GM18858 (cell line): ENCODE measurements around the gene APELA.
"Not testable (repeated sequence)": the region's sequence is repeated elsewhere in the genome, so short reads cannot be mapped to it uniquely, and the experiment has no call there.

Source experiments
- ATAC-seq: cut with Tn5 transposase; IDR thresholded peaks from one replicate; pipeline ENCODE4 v1.9.1; 2021; ENCODE audit not compliant: unreplicated experiment

The APELA gene

GRCh38 chr4:164876700-164877324, at the start of gene APELA:
Gene APELA, plus strand, starts transcription at chr4:164877178. Its CDS starts 154 bp downstream, at chr4:164877332.
- ATAC-seq = peak; percentile 97

- ATAC-seq = no peak
Measured at GRCh38 chr4:164828955-164829354, 48.0 kb upstream of the APELA start.

- no peak for ATAC-seq
Measured at GRCh38 chr4:164846566-164846965, 30.4 kb upstream of the APELA start.

- ATAC-seq = no peak
Measured at GRCh38 chr4:164847016-164847415, 30.0 kb upstream of the APELA start.

- ATAC-seq = peak; percentile 80
Measured at GRCh38 chr4:164847967-164848649, 28.9 kb upstream of the APELA start.

- ATAC-seq = no peak
Measured at GRCh38 chr4:164856396-164856795, 20.6 kb upstream of the APELA start.

- ATAC-seq = no peak
Measured at GRCh38 chr4:164866817-164867490, 10.0 kb upstream of the APELA start.

GRCh38 chr4:164871673-164872072, 5.3 kb upstream of the APELA start:
- no peak for ATAC-seq

GRCh38 chr4:164872481-164872880, 4.5 kb upstream of the APELA start:
- no peak for ATAC-seq

GRCh38 chr4:164874789-164875188, 2.2 kb upstream of the APELA start:
- ATAC-seq = no peak

GRCh38 chr4:164880489-164881262, 3.7 kb downstream of the APELA start:
- no peak for ATAC-seq

GRCh38 chr4:164888096-164888715, 11.2 kb downstream of the APELA start:
- no peak for ATAC-seq

- no peak for ATAC-seq
Measured at GRCh38 chr4:164890691-164891090, 13.7 kb downstream of the APELA start.

- peak; percentile 89 for ATAC-seq
Measured at GRCh38 chr4:164892018-164892417, 15.0 kb downstream of the APELA start.

GRCh38 chr4:164894702-164895101, 17.7 kb downstream of the APELA start:
- peak; percentile 73 for ATAC-seq

GRCh38 chr4:164902608-164903007, 25.6 kb downstream of the APELA start:
- ATAC-seq = no peak

GRCh38 chr4:164904336-164904735, 27.4 kb downstream of the APELA start:
- ATAC-seq = no peak

GRCh38 chr4:164904941-164905340, 28.0 kb downstream of the APELA start:
- no peak for ATAC-seq

- ATAC-seq = no peak
Measured at GRCh38 chr4:164906368-164906767, 29.4 kb downstream of the APELA start.

- not testable (repeated sequence) for ATAC-seq
Measured at GRCh38 chr4:164913506-164913905, 36.5 kb downstream of the APELA start.

- no peak for ATAC-seq
Measured at GRCh38 chr4:164918956-164919355, 42.0 kb downstream of the APELA start.
